Inflammatory macrophage treated with lipopolysaccharide for 1 hour (primary cell): ENCODE measurements around the gene CTSW.
A peak's percentile ranks its signal among the peaks of the same experiment; 100 is the strongest.

Experiments
- DNase-seq, 2 donors: peaks; one replicate each; pipeline ENCODE4 v3.0.0-alpha.2; 2020 to 2022

Gene CTSW

GRCh38 chr11:65906602-65907001, 27.0 kb downstream of the CTSW start:
- DNase-seq: no peak

GRCh38 chr11:65907878-65908277, 28.2 kb downstream of the CTSW start:
- DNase-seq: no peak

GRCh38 chr11:65911682-65912568, 32.3 kb downstream of the CTSW start:
- DNase-seq: no peak

- DNase-seq: peak; percentile 30 to 60
Measured at GRCh38 chr11:65912845-65913244, 33.2 kb downstream of the CTSW start.

GRCh38 chr11:65915101-65915820, 35.6 kb downstream of the CTSW start:
- no peak for DNase-seq

GRCh38 chr11:65915821-65916251, 36.2 kb downstream of the CTSW start:
- DNase-seq: peak in 1 of 2 donors; percentile 52

- DNase-seq: no peak
Measured at GRCh38 chr11:65916391-65916790, 36.8 kb downstream of the CTSW start.

GRCh38 chr11:65917077-65917433, 37.4 kb downstream of the CTSW start:
- DNase-seq: no peak

- no peak for DNase-seq
Measured at GRCh38 chr11:65917434-65918210, 38.0 kb downstream of the CTSW start.

GRCh38 chr11:65918211-65919140, 38.8 kb downstream of the CTSW start, which contains the start of gene C11orf68:
C11orf68 (minus strand) TSS chr11:65919062; CDS start chr11:65919031, 31 bp downstream.
- peak in 1 of 2 donors; percentile 35 for DNase-seq

GRCh38 chr11:65919141-65919572, 39.5 kb downstream of the CTSW start, which contains the start of gene DRAP1:
DRAP1 (plus strand) TSS chr11:65919426; CDS start chr11:65919502, 76 bp downstream.
- peak; percentile 97 to 98 for DNase-seq

- DNase-seq: no peak
Measured at GRCh38 chr11:65919573-65920371, 40.1 kb downstream of the CTSW start.

- no peak for DNase-seq
Measured at GRCh38 chr11:65920372-65920802, 40.8 kb downstream of the CTSW start.

GRCh38 chr11:65921033-65921555, 41.5 kb downstream of the CTSW start:
- DNase-seq: no peak

- DNase-seq: no peak
Measured at GRCh38 chr11:65921876-65922275, 42.2 kb downstream of the CTSW start.

GRCh38 chr11:65922565-65922964, 42.9 kb downstream of the CTSW start:
- DNase-seq: no peak

- no peak for DNase-seq
Measured at GRCh38 chr11:65925397-65925796, 45.8 kb downstream of the CTSW start.

- peak; percentile 71 to 88 for DNase-seq
Measured at GRCh38 chr11:65927904-65928397, 48.3 kb downstream of the CTSW start.

GRCh38 chr11:65928667-65929066, 49.0 kb downstream of the CTSW start:
- no peak for DNase-seq
